CD4-positive, alpha-beta T cell treated with Interleukin-17A for 1 hour (primary cell): ENCODE data around the gene VTI1A.

Experiments
- DNase-seq: peaks from one replicate; pipeline ENCODE4 v3.0.0-alpha.2; 2020

VTI1A gene

GRCh38 chr10:112601214-112602090, 154.4 kb downstream of the VTI1A start:
- no peak for DNase-seq

DNA sequence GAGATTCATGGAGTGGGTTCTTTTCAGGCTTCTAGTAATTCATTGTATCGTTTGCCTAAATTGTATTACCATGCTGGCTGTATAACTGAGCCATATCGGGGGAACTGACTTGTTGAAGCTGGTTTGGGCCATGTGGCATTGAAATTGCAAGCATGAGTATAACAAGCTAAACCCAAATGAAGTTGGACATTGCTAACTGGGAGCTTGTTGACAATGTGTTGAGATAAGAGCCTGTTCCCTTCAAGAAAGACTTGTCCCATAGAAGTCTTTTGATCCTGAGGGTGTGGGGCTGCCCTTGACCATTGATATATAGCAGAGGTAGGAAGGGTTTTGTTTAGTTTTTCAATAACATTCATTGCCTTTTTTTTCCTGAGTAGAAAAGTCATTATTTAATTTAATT, 156.0 kb downstream of the VTI1A start:
- no peak for DNase-seq

- no peak for DNase-seq
These were observed 158.0 kb downstream of the VTI1A start for GRCh38 chr10:112605063-112605462.

DNA sequence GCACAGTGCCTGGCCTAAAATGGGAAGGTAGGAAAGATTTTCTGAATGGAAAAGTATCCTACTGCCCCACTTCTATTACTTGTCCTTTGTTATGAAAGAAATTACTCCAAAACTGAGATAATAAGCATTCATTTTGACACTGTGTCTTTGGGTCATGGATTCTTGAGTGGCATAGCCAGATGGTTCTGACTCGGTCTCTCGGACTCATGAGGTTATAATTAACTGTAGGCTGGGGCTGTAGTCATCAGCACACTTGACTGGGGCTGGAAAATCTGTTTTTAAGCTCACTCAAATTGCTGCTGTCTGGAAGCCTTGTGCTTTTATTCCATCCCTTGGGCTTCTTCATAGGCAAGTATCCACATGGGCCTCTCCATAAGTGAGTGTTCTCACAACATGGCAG, 160.5 kb downstream of the VTI1A start:
- DNase-seq: no peak

DNA sequence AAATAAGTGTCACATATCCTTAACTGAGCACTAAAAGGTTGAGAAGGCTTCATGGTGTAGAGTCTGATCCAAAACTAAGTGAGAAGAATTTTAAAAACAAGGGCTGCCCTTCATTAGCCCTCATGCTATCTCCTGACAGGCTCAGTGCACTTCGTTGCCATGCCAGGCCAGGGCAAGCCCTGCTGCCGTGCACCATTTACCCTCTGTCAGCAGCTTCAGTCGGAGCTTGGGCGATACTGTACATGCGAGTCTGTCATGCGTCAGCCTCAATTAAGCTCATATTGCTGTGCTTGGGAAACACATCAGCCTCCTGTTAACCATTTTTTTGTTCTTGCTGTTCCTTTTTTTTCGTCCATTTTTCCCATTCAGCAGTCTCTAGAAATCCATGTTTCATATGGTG, 166.6 kb downstream of the VTI1A start:
- no peak for DNase-seq

DNA sequence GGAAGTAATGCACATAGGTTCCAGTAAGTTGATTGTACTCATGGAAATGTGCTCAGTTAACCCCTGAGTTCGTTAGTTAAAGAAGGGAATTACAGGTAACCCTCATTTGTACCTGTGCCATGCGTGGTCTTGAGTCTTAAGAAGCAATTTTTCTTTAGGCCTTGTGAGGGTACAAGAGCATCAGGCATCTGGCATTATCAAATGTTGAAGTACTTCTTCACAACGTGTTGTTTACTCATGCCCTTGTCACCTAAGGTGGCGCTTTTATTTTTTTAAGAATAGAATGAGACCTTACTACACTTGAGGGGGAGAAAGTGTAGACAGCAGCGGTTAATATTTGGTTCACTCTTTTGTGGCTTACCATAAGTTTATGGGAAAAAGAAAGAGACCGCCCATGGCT, 167.1 kb downstream of the VTI1A start:
- no peak for DNase-seq

- DNase-seq: no peak
These were observed 167.6 kb downstream of the VTI1A start for GRCh38 chr10:112614586-112614985.

- DNase-seq: no peak
These were observed 168.3 kb downstream of the VTI1A start for GRCh38 chr10:112615269-112615668.

DNA sequence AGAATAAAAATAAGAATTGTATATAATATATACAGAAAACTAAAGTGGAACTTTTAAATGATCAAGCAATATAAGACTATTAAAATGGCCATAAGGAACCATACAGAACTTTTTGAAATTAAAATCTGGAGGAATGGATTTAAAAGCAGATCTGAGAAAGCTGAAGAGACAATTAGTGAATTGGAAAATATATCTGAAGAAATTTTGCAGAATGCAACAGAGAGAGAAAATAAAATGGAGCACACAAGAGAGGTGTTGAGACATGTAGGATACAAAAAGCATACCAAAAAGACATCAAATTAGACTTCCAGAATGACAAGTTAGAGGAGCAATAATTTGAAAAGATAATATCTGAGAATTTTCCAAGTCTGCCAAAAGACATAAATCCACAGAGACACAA, 169.6 kb downstream of the VTI1A start:
- DNase-seq: no peak

DNA sequence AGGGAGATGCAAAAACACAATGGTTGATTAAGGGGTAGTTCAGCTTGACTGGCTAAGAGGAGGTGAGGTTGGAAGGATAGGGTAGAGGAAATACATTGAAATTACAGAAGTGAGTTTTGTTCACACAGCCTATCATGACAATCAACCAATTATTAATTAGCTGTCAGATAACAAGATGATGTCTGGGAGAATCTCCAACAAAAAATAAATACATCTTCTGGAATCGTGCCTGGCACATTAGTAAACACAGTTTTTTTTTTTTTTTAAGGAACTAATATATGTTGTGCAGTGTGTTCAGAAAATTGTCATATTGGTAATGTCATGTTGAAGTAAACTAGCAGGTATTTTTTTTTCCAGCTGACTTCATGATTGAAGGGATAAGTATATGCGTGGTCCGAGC, 171.8 kb downstream of the VTI1A start:
- DNase-seq: no peak

GRCh38 chr10:112619556-112619955, 172.5 kb downstream of the VTI1A start:
- DNase-seq: no peak

- no peak for DNase-seq
These were observed 175.8 kb downstream of the VTI1A start for GRCh38 chr10:112622786-112623185.

- no peak for DNase-seq
These were observed 177.6 kb downstream of the VTI1A start for GRCh38 chr10:112624546-112625048.

- DNase-seq: no peak
These were observed 182.1 kb downstream of the VTI1A start for GRCh38 chr10:112628951-112629609.

DNA sequence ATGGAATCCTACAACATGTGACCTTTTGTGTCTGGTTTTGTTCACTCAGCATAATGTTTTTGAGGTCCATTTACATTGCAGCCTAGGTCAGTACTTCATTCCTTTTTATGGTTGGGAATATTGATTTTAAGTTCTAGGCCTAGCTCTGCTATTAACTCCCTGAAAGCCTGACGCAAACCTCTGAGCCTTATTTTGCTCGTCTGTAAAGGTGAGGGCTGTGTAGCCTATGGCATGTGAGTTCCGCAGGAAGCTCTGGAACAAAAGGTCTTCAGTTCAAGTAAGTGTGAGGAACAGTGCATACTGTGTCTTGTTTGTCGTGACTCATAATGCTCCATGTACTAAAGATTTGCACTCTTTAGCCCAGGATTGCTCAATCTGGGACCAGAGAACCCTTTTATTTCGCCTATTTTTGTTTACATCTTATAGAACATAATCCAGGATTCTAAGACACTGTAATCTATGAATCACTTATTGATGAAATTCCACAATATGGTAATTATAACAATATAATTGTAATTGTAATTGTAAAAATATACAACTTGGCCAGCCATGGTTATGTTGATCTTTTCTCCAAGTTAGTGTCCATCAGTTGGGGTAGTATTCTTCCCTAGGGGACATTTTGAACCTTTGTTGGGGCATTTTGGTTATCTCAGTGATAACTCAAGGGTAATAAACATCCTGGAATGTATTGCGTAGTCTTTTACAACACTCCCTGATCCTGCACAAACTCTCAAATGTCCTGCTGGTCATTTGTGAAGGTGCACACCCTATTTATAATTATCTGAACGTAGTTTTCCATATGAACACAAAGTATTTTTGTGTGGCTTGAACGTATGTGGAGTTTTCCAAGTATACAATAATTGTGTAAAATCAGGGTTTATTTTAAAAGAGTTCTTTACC, 184.7 kb downstream of the VTI1A start:
- DNase-seq: no peak

GRCh38 chr10:112634096-112634830, 187.2 kb downstream of the VTI1A start:
- DNase-seq: no peak

GRCh38 chr10:112637901-112638300, 190.9 kb downstream of the VTI1A start:
- DNase-seq: no peak

DNA sequence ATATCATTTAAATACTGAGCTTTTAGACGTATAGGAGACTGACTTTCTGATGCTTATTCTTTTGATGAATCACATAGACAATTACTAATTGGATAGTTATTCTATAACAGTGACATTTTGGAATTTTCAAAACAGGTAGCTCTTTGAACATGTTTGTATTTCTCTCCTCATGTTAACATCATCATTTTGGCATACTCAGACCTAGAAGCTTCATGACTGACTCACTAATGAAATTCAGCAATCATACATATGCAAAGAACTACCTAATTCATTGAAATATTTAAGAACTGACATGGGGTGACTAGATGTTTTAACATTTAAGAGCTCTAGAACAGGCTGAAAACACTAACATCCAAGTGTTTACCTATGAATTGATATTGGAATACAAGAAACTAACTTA, 192.3 kb downstream of the VTI1A start:
- no peak for DNase-seq

DNA sequence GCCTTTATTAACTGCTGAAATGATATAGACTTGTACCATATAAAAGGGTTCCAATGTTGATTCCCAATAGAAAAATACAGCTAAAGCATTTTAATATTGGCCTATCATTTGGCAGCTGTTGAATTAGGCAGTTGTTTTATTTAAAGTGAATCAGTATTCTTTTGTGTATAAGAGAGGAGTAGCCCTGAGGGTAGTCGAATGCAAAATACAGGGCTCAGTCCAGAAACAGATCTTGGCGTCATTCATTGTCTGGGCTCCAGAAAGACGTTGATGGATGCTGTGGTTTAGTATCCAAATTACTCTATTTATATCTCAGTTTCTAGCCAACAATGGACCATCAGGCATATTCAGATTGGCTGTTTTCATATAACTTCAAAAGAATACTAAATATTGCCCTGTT, 193.6 kb downstream of the VTI1A start:
- no peak for DNase-seq

DNA sequence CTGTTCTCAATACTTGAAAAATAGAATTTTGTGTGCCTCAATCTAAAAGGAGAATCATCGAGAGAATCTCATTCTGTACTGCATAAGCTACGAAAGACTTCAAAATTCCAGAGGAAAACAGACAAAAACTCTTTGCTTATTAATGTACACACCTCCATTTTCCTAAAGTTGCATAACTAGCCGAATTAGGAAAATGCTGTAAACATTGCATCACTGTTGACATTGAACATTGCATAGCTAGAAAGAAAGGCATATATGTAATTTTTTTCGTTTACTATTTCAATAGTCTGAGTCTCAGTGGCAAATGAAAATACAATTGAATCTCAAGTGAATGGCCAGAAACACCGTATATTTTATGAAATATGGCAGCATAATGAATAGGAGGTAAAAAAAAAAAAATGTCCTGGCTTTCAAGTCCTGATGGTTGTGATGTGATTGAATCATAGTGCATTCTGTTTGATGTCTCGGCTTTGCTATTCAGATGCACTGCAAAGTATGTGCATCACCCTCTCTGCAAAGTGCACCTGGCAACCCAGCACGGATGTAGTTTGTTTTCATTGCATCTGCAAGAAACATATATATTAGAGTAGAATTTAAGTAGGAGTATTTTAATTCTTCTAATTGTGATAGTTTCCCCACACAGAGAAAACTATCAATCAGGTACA, 196.7 kb downstream of the VTI1A start:
- DNase-seq: no peak

DNA sequence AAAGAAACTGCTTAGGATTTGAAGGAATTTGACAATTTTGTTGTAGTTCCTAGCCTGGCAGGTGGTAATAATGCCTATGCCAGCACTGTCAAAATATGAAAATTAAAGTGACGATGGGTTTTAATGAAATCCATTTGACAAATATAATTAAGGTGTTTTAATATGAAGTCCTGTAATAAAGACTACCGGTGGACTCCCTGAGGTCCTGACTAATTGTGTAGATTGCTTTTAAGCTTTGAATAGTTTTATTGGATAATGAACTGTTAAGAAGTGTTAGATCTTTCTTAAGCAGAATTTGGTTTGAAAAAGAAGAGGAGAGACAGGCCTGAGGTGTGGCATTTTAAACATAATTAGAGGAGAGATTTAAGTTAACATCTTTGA, 197.2 kb downstream of the VTI1A start:
- DNase-seq: no peak
